PFSK-1 (cell line): ENCODE results near the gene GRWD1.

Experiments used
- FOXP2 ChIP-seq: optimal IDR thresholded peaks from 2 replicates; pipeline ENCODE3; 2011; ENCODE audit warnings: borderline replicate concordance, control low read depth, inconsistent platforms; ENCODE audit not compliant: insufficient read depth; ENCODE audit errors: extremely low read length, extremely low read depth
- POLR2AphosphoS5 ChIP-seq: IDR thresholded peaks from 2 replicates; pipeline ENCODE4 v1.6.1; 2012; ENCODE audit warnings: low read depth, mild to moderate bottlenecking, control low read depth, low read length, moderate library complexity
- SIN3A ChIP-seq: IDR thresholded peaks from 2 replicates; pipeline ENCODE4 v1.6.1; 2012; ENCODE audit warnings: mild to moderate bottlenecking, low read length, moderate library complexity, borderline replicate concordance; ENCODE audit not compliant: insufficient read depth
- TAF1 ChIP-seq: IDR thresholded peaks from 2 replicates; pipeline ENCODE4 v1.6.1; 2012; ENCODE audit warnings: low read length, control low read depth, borderline replicate concordance; ENCODE audit not compliant: insufficient read depth
- TF ChIP-seq, protein P1 (sequence below), 2 experiments: IDR thresholded peaks; 2 replicates each; pipeline versions ENCODE4 v1.6.1 to v1.8.0; 2011 to 2012; ENCODE audit warnings: low read depth in 2 of 2, low read length in 2 of 2, control low read depth in 1 of 2, inconsistent platforms in 1 of 2, mild to moderate bottlenecking in 1 of 2, moderate library complexity in 1 of 2; ENCODE audit not compliant: insufficient read depth in 1 of 2

DNA sequence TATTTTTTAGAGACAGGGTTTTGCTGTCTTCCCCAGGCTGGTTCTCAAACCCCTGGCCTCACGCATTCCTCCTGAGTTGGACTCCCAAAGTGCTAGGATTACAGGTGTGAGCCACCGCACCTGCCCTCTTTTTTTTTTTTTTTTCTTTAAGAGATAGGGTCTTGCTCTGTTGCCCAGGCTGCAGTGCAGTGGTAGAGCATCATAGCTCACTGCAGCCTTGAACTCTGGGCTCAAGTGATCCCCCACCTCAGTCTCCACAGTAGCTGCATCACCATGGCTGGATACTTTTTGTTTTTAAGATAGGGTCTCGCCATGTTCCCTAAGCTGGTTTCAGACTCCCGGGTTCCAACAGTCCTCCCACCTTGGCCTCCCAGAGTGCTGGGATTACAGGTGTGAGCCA lies 11.1 kb downstream of the GRWD1 start:
- TF ChIP-seq, protein P1, sequence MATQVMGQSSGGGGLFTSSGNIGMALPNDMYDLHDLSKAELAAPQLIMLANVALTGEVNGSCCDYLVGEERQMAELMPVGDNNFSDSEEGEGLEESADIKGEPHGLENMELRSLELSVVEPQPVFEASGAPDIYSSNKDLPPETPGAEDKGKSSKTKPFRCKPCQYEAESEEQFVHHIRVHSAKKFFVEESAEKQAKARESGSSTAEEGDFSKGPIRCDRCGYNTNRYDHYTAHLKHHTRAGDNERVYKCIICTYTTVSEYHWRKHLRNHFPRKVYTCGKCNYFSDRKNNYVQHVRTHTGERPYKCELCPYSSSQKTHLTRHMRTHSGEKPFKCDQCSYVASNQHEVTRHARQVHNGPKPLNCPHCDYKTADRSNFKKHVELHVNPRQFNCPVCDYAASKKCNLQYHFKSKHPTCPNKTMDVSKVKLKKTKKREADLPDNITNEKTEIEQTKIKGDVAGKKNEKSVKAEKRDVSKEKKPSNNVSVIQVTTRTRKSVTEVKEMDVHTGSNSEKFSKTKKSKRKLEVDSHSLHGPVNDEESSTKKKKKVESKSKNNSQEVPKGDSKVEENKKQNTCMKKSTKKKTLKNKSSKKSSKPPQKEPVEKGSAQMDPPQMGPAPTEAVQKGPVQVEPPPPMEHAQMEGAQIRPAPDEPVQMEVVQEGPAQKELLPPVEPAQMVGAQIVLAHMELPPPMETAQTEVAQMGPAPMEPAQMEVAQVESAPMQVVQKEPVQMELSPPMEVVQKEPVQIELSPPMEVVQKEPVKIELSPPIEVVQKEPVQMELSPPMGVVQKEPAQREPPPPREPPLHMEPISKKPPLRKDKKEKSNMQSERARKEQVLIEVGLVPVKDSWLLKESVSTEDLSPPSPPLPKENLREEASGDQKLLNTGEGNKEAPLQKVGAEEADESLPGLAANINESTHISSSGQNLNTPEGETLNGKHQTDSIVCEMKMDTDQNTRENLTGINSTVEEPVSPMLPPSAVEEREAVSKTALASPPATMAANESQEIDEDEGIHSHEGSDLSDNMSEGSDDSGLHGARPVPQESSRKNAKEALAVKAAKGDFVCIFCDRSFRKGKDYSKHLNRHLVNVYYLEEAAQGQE (IDR thresholded peaks at IDR 0.05; ENCODE audit: insufficient read depth in 1 of 2, low read depth in 2 of 2, low read length in 2 of 2), result no peak
- no peak for TF ChIP-seq POLR2AphosphoS5
- no peak for TF ChIP-seq TAF1
- TF ChIP-seq SIN3A, result no peak
- TF ChIP-seq FOXP2, result no peak
